Breast epithelium (tissue), 4 donors: Measurements from ENCODE around the gene DLST. TPM values are rescaled to one million over a fixed set of nuclear protein-coding genes. Genes with fewer than 3 reads are reported as not detected.
"Not testable (repeated sequence)": the region's sequence is repeated elsewhere in the genome, so short reads cannot be mapped to it uniquely, and the experiment has no call there.

Experiments
- DNase-seq, 2 donors: peaks; one replicate each; pipeline ENCODE4 v3.0.0-alpha.2; 2019; ENCODE audit warnings: low spot score in 2 of 2
- H3K27ac ChIP-seq, 2 donors: fragments of 200-600 bp; sonication (generic) in 1 of 2; one replicate each; pipeline ENCODE4 v1.5.1; 2016 to 2019; ENCODE audit warnings: mild to moderate bottlenecking in 1 of 2
- H3K27me3 ChIP-seq, 2 donors: fragments of 200-600 bp; sonication (generic) in 1 of 2; one replicate each; pipeline versions ENCODE4 v1.5.1 to v1.6.0; 2017 to 2019; ENCODE audit warnings: control low read depth in 1 of 2, mild to moderate bottlenecking in 1 of 2
- H3K36me3 ChIP-seq: fragments of 200-600 bp; one replicate; pipeline ENCODE4 v1.5.1; 2019
- H3K4me1 ChIP-seq, 2 donors: fragments of 200-600 bp; sonication (generic); one replicate each; pipeline ENCODE4 v1.5.1; 2016 to 2019; ENCODE audit warnings: control low read depth in 1 of 2
- H3K4me3 ChIP-seq, 3 donors: fragments of 200-600 bp; sonication (generic); 1 replicate in 2 of 3; 2 replicates in 1 of 3; pipeline ENCODE4 v1.5.1; 2016 to 2019; ENCODE audit warnings: mild to moderate bottlenecking in 3 of 3, moderate library complexity in 2 of 3
- H3K9me3 ChIP-seq, 2 donors: fragments of 200-600 bp; sonication (generic) in 1 of 2; one replicate each; pipeline ENCODE4 v1.5.1; 2016 to 2019; ENCODE audit warnings: control low read depth in 1 of 2
- CTCF ChIP-seq, 3 donors: fragments of 450-650 bp; IDR thresholded peaks; one replicate each; pipeline ENCODE4 v1.5.1; 2016 to 2017; ENCODE audit warnings: antibody characterized with exemption in 3 of 3, mild to moderate bottlenecking in 3 of 3, moderate library complexity in 3 of 3
- POLR2A ChIP-seq: fragments of 450-650 bp; IDR thresholded peaks from one replicate; pipeline ENCODE4 v1.6.1; 2016; ENCODE audit warnings: antibody characterized with exemption, mild to moderate bottlenecking, moderate library complexity
- POLR2AphosphoS5 ChIP-seq, 3 donors: sonication (generic); formaldehyde crosslinking; IDR thresholded peaks; one replicate each; pipeline ENCODE4 v1.6.1; 2017; ENCODE audit warnings: antibody characterized with exemption in 3 of 3
- intact Hi-C: fragments of 100-400 bp; cut with DNase I; formaldehyde crosslinking; loops from one replicate; pipeline ENCODE4 v1.15.1; 2023; ENCODE audit warnings: low total_unique reads
- total RNA-seq, 3 donors: library from RNA; depleted of rRNA; stranded (reverse); fragments of >200 nt; gene quantifications; one replicate each; pipeline ENCODE4 v1.1.0, GENCODE V29; 2016

The DLST gene
- total RNA-seq, 3 donors from 2014 or later = 73.4 to 104 (median 76.1) TPM

GRCh38 chr14:74921987-74922751, 40.5 kb downstream of the DLST start:
- Histone ChIP-seq H3K9me3 (no peaks in the 10 kb centered on the region), H3K4me1 (peaks cover 6 to 14% of the 10 kb centered on the region in 2 donors), H3K27me3 (no peaks in the 10 kb centered on the region), H3K36me3 (no peaks in the 10 kb centered on the region), H3K27ac (peak overlapping the region; percentile 62 to 68), H3K4me3 (peak overlapping the region; percentile 47 to 73 (median 59))
- intact Hi-C loops = no loop called here
- DNase-seq = no peak
- TF ChIP-seq POLR2A = no peak
- TF ChIP-seq CTCF (IDR thresholded peaks at IDR 0.05) = no peak
- TF ChIP-seq POLR2AphosphoS5 (IDR thresholded peaks at IDR 0.05) = no peak

- Histone ChIP-seq H3K27ac (peak within 1 kb of the TSS; percentile 62 to 68), H3K4me3 (peak within 1 kb of the TSS; percentile 47 to 73 (median 59)), H3K4me1 (peaks cover 6 to 8% of the 10 kb centered on the region in 2 donors), H3K36me3 (no peaks in the 10 kb centered on the region), H3K27me3 (no peaks in the 10 kb centered on the region), H3K9me3 (no peaks in the 10 kb centered on the region)
- peak; percentile 75 to 82 for DNase-seq
- intact Hi-C loops = no loop called here
- TF ChIP-seq POLR2A = no peak
- TF ChIP-seq CTCF (IDR thresholded peaks at IDR 0.05) = no peak
- TF ChIP-seq POLR2AphosphoS5 (IDR thresholded peaks at IDR 0.05) = peak; percentile 19 to 63 (median 23)
Measured at GRCh38 chr14:74922752-74923401, 41.2 kb downstream of the DLST start, which contains the start of gene RPS6KL1. RPS6KL1 (minus strand) TSS chr14:74923260; CDS start chr14:74921541, 1,719 bp downstream.

- Histone ChIP-seq H3K36me3 (no peaks in the 10 kb centered on the region), H3K4me3 (no peak overlapping the region), H3K9me3 (no peaks in the 10 kb centered on the region), H3K27me3 (no peaks in the 10 kb centered on the region), H3K27ac (no peak overlapping the region), H3K4me1 (no peaks in the 10 kb centered on the region)
- DNase-seq = no peak
- TF ChIP-seq POLR2A (no peak), CTCF (IDR thresholded peaks at IDR 0.05) (no peak), POLR2AphosphoS5 (IDR thresholded peaks at IDR 0.05) (no peak)
- intact Hi-C loops = no loop called here
Measured at GRCh38 chr14:74924061-74924460, 42.3 kb downstream of the DLST start.

GRCh38 chr14:74927225-74927624, 45.5 kb downstream of the DLST start:
- H3K4me1 ChIP-seq = no peaks in the 10 kb centered on the region
- intact Hi-C loops = no loop called here
- H3K27ac ChIP-seq = no peak overlapping the region
- TF ChIP-seq POLR2AphosphoS5 (IDR thresholded peaks at IDR 0.05) = no peak
- TF ChIP-seq CTCF (IDR thresholded peaks at IDR 0.05) = no peak
- TF ChIP-seq POLR2A = no peak
- H3K36me3 ChIP-seq = no peaks in the 10 kb centered on the region
- no peaks in the 10 kb centered on the region for H3K27me3 ChIP-seq
- no peak overlapping the region for H3K4me3 ChIP-seq
- no peak for DNase-seq
- no peaks in the 10 kb centered on the region for H3K9me3 ChIP-seq

- no peak for TF ChIP-seq POLR2A
- no peak for TF ChIP-seq CTCF (IDR thresholded peaks at IDR 0.05)
- TF ChIP-seq POLR2AphosphoS5 (IDR thresholded peaks at IDR 0.05) = no peak
- H3K4me1 ChIP-seq = no peaks in the 10 kb centered on the region
- DNase-seq = no peak
- H3K4me3 ChIP-seq = no peak overlapping the region
- intact Hi-C loops = no loop called here
- no peaks in the 10 kb centered on the region for H3K27me3 ChIP-seq
- H3K27ac ChIP-seq = no peak overlapping the region
- no peaks in the 10 kb centered on the region for H3K36me3 ChIP-seq
- H3K9me3 ChIP-seq = no peaks in the 10 kb centered on the region
Measured at GRCh38 chr14:74929242-74929641, 47.5 kb downstream of the DLST start.

GRCh38 chr14:74931744-74932143, 50.0 kb downstream of the DLST start:
- H3K4me3 ChIP-seq, H3K27me3 ChIP-seq, H3K9me3 ChIP-seq, H3K36me3 ChIP-seq, H3K4me1 ChIP-seq, DNase-seq, intact Hi-C loops: not testable (repeated sequence)
- peak overlapping the region in 1 of 2 donors; percentile 69 for H3K27ac ChIP-seq
